ENCODE data around the gene PARVB. TPM values are rescaled to one million over a fixed set of nuclear protein-coding genes. Genes with fewer than 3 reads are reported as not detected.

The PARVB gene
- total RNA-seq, 4 donors from 2014 or later, result 120 to 201 (median 147) TPM

- TF ChIP-seq POLR2A (IDR thresholded peaks at IDR 0.05) (peak; percentile 49 to 74), CTCF (IDR thresholded peaks at IDR 0.05 in 4 of 5, conservative IDR thresholded peaks at IDR 0.05 in 1 of 5) (no peak)
- Histone ChIP-seq H3K36me3 (no peaks in the 10 kb centered on the region), H3K9me3 (no peaks in the 10 kb centered on the region), H3K4me3 (peak overlapping the region; percentile 49 to 79 (median 66)), H3K27me3 (no peaks in the 10 kb centered on the region), H3K4me1 (peaks cover 81 to 88% of the 10 kb centered on the region in 2 donors), H3K27ac (peak overlapping the region; percentile 94 to 98 (median 97))
- intact Hi-C loops (cut with DNase I; ENCODE audit: low total_unique reads) (no loop called here), in situ Hi-C loops (cut with MboI; ENCODE audit: low sequenced_read_pairs in 4 of 4) (loop anchor here in 1 of 4 donors (10.0 kb wide), 1 partner anchor 58 kb away; no protein-coding TSS in a partner anchor)
- ATAC-seq, result peak; percentile 37 to 42
- peak; percentile 74 to 84 for DNase-seq
Measured at GRCh38 chr22:44026630-44027511, 2.8 kb downstream of the PARVB start.

GRCh38 chr22:44028091-44028490 lies 4.0 kb downstream of the PARVB start:
- no peak for TF ChIP-seq CTCF (IDR thresholded peaks at IDR 0.05 in 4 of 5, conservative IDR thresholded peaks at IDR 0.05 in 1 of 5)
- no peak for TF ChIP-seq POLR2A (IDR thresholded peaks at IDR 0.05)
- peak overlapping the region; percentile 94 to 98 (median 97) for H3K27ac ChIP-seq
- intact Hi-C loops (cut with DNase I; ENCODE audit: low total_unique reads), result no loop called here
- H3K27me3 ChIP-seq, result no peaks in the 10 kb centered on the region
- DNase-seq (no peak), ATAC-seq (no peak)
- peaks cover 83 to 89% of the 10 kb centered on the region in 2 donors for H3K4me1 ChIP-seq
- H3K36me3 ChIP-seq, result no peaks in the 10 kb centered on the region
- H3K9me3 ChIP-seq, result no peaks in the 10 kb centered on the region
- in situ Hi-C loops (cut with MboI; ENCODE audit: low sequenced_read_pairs in 4 of 4), result loop anchor here in 1 of 4 donors (10.0 kb wide), 1 partner anchor 57 kb away; no protein-coding TSS in a partner anchor
- no peak overlapping the region for H3K4me3 ChIP-seq

- H3K4me1 ChIP-seq, result peaks cover 90 to 91% of the 10 kb centered on the region in 2 donors
- peak in 1 of 2 donors; percentile 17 for ATAC-seq
- H3K27me3 ChIP-seq, result no peaks in the 10 kb centered on the region
- DNase-seq, result peak; percentile 67
- no peak overlapping the region for H3K4me3 ChIP-seq
- intact Hi-C loops (cut with DNase I; ENCODE audit: low total_unique reads) (no loop called here), in situ Hi-C loops (cut with MboI; ENCODE audit: low sequenced_read_pairs in 4 of 4) (loop anchor here in 1 of 4 donors (10.0 kb wide), 1 partner anchor 56 kb away; no protein-coding TSS in a partner anchor)
- peak overlapping the region; percentile 94 to 98 (median 97) for H3K27ac ChIP-seq
- H3K36me3 ChIP-seq, result no peaks in the 10 kb centered on the region
- no peak for TF ChIP-seq CTCF (IDR thresholded peaks at IDR 0.05 in 4 of 5, conservative IDR thresholded peaks at IDR 0.05 in 1 of 5)
- no peak for TF ChIP-seq POLR2A (IDR thresholded peaks at IDR 0.05)
- H3K9me3 ChIP-seq, result no peaks in the 10 kb centered on the region
Measured at GRCh38 chr22:44029069-44029468, 5.0 kb downstream of the PARVB start.

- Histone ChIP-seq H3K36me3 (no peaks in the 10 kb centered on the region), H3K4me3 (no peak overlapping the region), H3K9me3 (no peaks in the 10 kb centered on the region), H3K4me1 (peaks cover 91 to 95% of the 10 kb centered on the region in 2 donors), H3K27ac (peak overlapping the region; percentile 94 to 98 (median 97)), H3K27me3 (no peaks in the 10 kb centered on the region)
- intact Hi-C loops (cut with DNase I; ENCODE audit: low total_unique reads) (no loop called here), in situ Hi-C loops (cut with MboI; ENCODE audit: low sequenced_read_pairs in 4 of 4) (no loop called here)
- ATAC-seq (no peak), DNase-seq (no peak)
- TF ChIP-seq CTCF (IDR thresholded peaks at IDR 0.05 in 4 of 5, conservative IDR thresholded peaks at IDR 0.05 in 1 of 5), result no peak
- TF ChIP-seq POLR2A (IDR thresholded peaks at IDR 0.05), result no peak
Measured at GRCh38 chr22:44030051-44030701, 6.1 kb downstream of the PARVB start.

Data from gastrocnemius medialis (tissue), 4 donors.